ENCODE measurements around the gene DMRT2.

The DMRT2 gene

GRCh38 chr9:1050125-1050895 is at the start of gene DMRT2:
TSS of gene DMRT2 (plus strand) at chr9:1050357. CDS start at chr9:1051614, 1,257 bp downstream.
- Histone ChIP-seq H3K9me3 (ENCODE audit: control insufficient read depth in 2 of 2, low read length in 2 of 2) (peaks cover 3 to 10% of the 10 kb centered on the region in 2 donors), H3K27me3 (ENCODE audit: control insufficient read depth in 1 of 2, insufficient read depth in 2 of 2, low read length in 2 of 2) (peaks cover 80 to 93% of the 10 kb centered on the region in 2 donors), H3K27ac (ENCODE audit: low read length) (no peak within 1 kb of the TSS), H3K4me1 (ENCODE audit: control insufficient read depth, insufficient read depth, low read length) (peaks cover 48% of the 10 kb centered on the region), H3K9ac (ENCODE audit: low read length in 2 of 2) (no peak within 1 kb of the TSS), H3K4me3 (ENCODE audit: low read length in 2 of 2) (peak within 1 kb of the TSS in 1 of 2 donors; percentile 57), H3K36me3 (ENCODE audit: control insufficient read depth in 2 of 2, insufficient read depth in 2 of 2, low read length in 2 of 2) (no peaks in the 10 kb centered on the region)

- H3K36me3 ChIP-seq (ENCODE audit: control insufficient read depth in 2 of 2, insufficient read depth in 2 of 2, low read length in 2 of 2) = no peaks in the 10 kb centered on the region
- H3K4me1 ChIP-seq (ENCODE audit: control insufficient read depth, insufficient read depth, low read length) = no peaks in the 10 kb centered on the region
Measured at GRCh38 chr9:1001838-1002237, 48.3 kb upstream of the DMRT2 start.

DNA sequence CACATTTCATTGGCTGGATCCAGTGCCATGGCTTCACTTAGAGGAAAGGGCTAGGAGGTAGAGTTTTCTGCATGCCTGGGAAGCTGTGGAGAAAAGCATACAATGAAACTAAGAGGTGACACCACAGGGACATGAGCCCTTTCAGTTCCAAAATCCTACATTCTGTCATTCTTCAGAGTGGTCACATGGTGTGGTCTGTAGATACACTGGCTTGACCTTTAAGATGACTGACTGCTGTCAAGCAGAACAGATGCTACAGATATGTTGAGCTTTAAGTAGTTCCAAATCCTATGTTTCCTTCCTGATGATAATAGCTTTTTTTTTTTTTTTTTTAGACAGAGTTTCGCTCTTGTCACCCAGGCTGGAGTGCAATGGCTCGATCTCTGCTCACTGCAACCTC is 47.5 kb upstream of the DMRT2 start:
- H3K4me3 ChIP-seq (ENCODE audit: low read length in 2 of 2) = no peak overlapping the region
- H3K36me3 ChIP-seq (ENCODE audit: control insufficient read depth in 2 of 2, insufficient read depth in 2 of 2, low read length in 2 of 2) = no peaks in the 10 kb centered on the region
- no peak overlapping the region for H3K9ac ChIP-seq (ENCODE audit: low read length in 2 of 2)
- no peak overlapping the region for H3K27ac ChIP-seq (ENCODE audit: low read length)
- peaks cover 9 to 15% of the 10 kb centered on the region in 2 donors for H3K27me3 ChIP-seq (ENCODE audit: control insufficient read depth in 1 of 2, insufficient read depth in 2 of 2, low read length in 2 of 2)
- H3K4me1 ChIP-seq (ENCODE audit: control insufficient read depth, insufficient read depth, low read length) = no peaks in the 10 kb centered on the region
- H3K9me3 ChIP-seq (ENCODE audit: control insufficient read depth in 2 of 2, low read length in 2 of 2) = no peaks in the 10 kb centered on the region

More at GRCh38 chr9:1001838-1002237, 48.3 kb upstream of the DMRT2 start:
- Histone ChIP-seq H3K27me3 (ENCODE audit: control insufficient read depth in 1 of 2, insufficient read depth in 2 of 2, low read length in 2 of 2) (peaks cover 8 to 9% of the 10 kb centered on the region in 2 donors), H3K9me3 (ENCODE audit: control insufficient read depth in 2 of 2, low read length in 2 of 2) (no peaks in the 10 kb centered on the region), H3K4me3 (ENCODE audit: low read length in 2 of 2) (no peak overlapping the region), H3K9ac (ENCODE audit: low read length in 2 of 2) (no peak overlapping the region), H3K27ac (ENCODE audit: low read length) (no peak overlapping the region)

GRCh38 chr9:1005043-1005667 is 45.0 kb upstream of the DMRT2 start:
- Histone ChIP-seq H3K9ac (ENCODE audit: low read length in 2 of 2) (no peak overlapping the region), H3K9me3 (ENCODE audit: control insufficient read depth in 2 of 2, low read length in 2 of 2) (no peaks in the 10 kb centered on the region), H3K4me1 (ENCODE audit: control insufficient read depth, insufficient read depth, low read length) (no peaks in the 10 kb centered on the region), H3K4me3 (ENCODE audit: low read length in 2 of 2) (no peak overlapping the region), H3K27ac (ENCODE audit: low read length) (no peak overlapping the region), H3K27me3 (ENCODE audit: control insufficient read depth in 1 of 2, insufficient read depth in 2 of 2, low read length in 2 of 2) (peaks cover 17 to 20% of the 10 kb centered on the region in 2 donors), H3K36me3 (ENCODE audit: control insufficient read depth in 2 of 2, insufficient read depth in 2 of 2, low read length in 2 of 2) (no peaks in the 10 kb centered on the region)

GRCh38 chr9:1007312-1007711 is 42.8 kb upstream of the DMRT2 start:
- Histone ChIP-seq H3K4me1 (ENCODE audit: control insufficient read depth, insufficient read depth, low read length) (no peaks in the 10 kb centered on the region), H3K4me3 (ENCODE audit: low read length in 2 of 2) (no peak overlapping the region), H3K27me3 (ENCODE audit: control insufficient read depth in 1 of 2, insufficient read depth in 2 of 2, low read length in 2 of 2) (peaks cover 20 to 23% of the 10 kb centered on the region in 2 donors), H3K9ac (ENCODE audit: low read length in 2 of 2) (no peak overlapping the region), H3K27ac (ENCODE audit: low read length) (no peak overlapping the region), H3K9me3 (ENCODE audit: control insufficient read depth in 2 of 2, low read length in 2 of 2) (no peaks in the 10 kb centered on the region), H3K36me3 (ENCODE audit: control insufficient read depth in 2 of 2, insufficient read depth in 2 of 2, low read length in 2 of 2) (no peaks in the 10 kb centered on the region)

- no peak overlapping the region for H3K9ac ChIP-seq (ENCODE audit: low read length in 2 of 2)
- no peak overlapping the region for H3K4me3 ChIP-seq (ENCODE audit: low read length in 2 of 2)
- no peaks in the 10 kb centered on the region for H3K9me3 ChIP-seq (ENCODE audit: control insufficient read depth in 2 of 2, low read length in 2 of 2)
- peaks cover 19% of the 10 kb centered on the region in 2 donors for H3K27me3 ChIP-seq (ENCODE audit: control insufficient read depth in 1 of 2, insufficient read depth in 2 of 2, low read length in 2 of 2)
- no peaks in the 10 kb centered on the region for H3K4me1 ChIP-seq (ENCODE audit: control insufficient read depth, insufficient read depth, low read length)
- no peak overlapping the region for H3K27ac ChIP-seq (ENCODE audit: low read length)
- H3K36me3 ChIP-seq (ENCODE audit: control insufficient read depth in 2 of 2, insufficient read depth in 2 of 2, low read length in 2 of 2) = no peaks in the 10 kb centered on the region
Measured at GRCh38 chr9:1008216-1008615, 41.9 kb upstream of the DMRT2 start.

DNA sequence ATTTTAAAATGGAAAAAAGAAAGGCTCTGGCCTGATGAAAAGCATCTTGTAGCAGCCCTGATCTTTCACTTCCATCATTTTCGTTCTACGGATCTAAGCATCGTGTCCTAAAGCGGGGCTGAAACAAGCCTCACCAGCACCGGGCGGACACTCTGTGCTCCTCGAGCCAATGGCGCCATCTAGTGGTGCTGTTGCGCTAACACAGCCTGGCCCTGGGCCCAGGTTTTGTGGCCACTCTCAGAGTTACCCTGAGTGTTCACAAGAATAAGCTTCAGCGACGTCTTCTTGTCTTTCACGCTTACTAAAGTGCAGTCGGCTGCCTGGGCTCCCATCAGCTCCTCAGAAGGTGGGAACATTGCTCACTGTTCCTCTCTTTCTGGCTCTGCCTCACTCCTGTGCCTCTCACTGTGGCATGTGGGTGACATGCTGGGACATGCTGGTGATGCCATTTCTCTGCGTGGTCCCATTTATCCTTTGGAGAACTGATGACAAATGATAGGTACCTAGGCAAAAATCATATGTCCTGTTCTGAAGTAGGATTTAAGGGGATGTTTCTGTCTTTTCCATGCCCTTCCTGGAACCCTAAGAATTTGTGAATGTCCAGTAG is 41.0 kb upstream of the DMRT2 start:
- H3K36me3 ChIP-seq (ENCODE audit: control insufficient read depth in 2 of 2, insufficient read depth in 2 of 2, low read length in 2 of 2) = no peaks in the 10 kb centered on the region
- H3K9me3 ChIP-seq (ENCODE audit: control insufficient read depth in 2 of 2, low read length in 2 of 2) = no peaks in the 10 kb centered on the region
- H3K27me3 ChIP-seq (ENCODE audit: control insufficient read depth in 1 of 2, insufficient read depth in 2 of 2, low read length in 2 of 2) = peaks cover 14 to 19% of the 10 kb centered on the region in 2 donors
- H3K4me1 ChIP-seq (ENCODE audit: control insufficient read depth, insufficient read depth, low read length) = no peaks in the 10 kb centered on the region
- no peak overlapping the region for H3K4me3 ChIP-seq (ENCODE audit: low read length in 2 of 2)
- no peak overlapping the region for H3K27ac ChIP-seq (ENCODE audit: low read length)
- no peak overlapping the region for H3K9ac ChIP-seq (ENCODE audit: low read length in 2 of 2)

DNA sequence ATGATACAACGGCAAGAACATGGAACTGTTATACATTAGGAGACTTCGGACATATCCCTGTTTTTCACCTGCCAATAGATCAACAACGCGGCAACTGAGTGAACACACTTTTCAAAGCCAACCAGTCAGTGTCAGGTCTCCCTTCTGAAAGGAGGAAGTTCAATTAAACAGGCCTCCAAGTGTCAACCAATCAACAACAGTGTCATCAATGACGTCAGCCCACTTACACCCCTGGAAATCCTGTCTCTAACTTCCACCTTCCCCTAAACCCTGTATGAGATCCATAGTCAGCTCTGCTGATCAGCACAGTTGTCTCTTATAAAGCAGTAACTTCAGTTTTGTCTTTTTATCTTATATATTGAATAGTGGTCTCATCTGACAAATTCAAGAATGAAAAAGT is 37.1 kb upstream of the DMRT2 start:
- H3K4me3 ChIP-seq (ENCODE audit: low read length in 2 of 2) = no peak overlapping the region
- H3K36me3 ChIP-seq (ENCODE audit: control insufficient read depth in 2 of 2, insufficient read depth in 2 of 2, low read length in 2 of 2) = no peaks in the 10 kb centered on the region
- no peak overlapping the region for H3K9ac ChIP-seq (ENCODE audit: low read length in 2 of 2)
- H3K9me3 ChIP-seq (ENCODE audit: control insufficient read depth in 2 of 2, low read length in 2 of 2) = no peaks in the 10 kb centered on the region
- no peaks in the 10 kb centered on the region for H3K4me1 ChIP-seq (ENCODE audit: control insufficient read depth, insufficient read depth, low read length)
- H3K27ac ChIP-seq (ENCODE audit: low read length) = no peak overlapping the region
- peaks cover 5 to 14% of the 10 kb centered on the region in 2 donors for H3K27me3 ChIP-seq (ENCODE audit: control insufficient read depth in 1 of 2, insufficient read depth in 2 of 2, low read length in 2 of 2)

- peaks cover 0 to 14% of the 10 kb centered on the region in 2 donors for H3K27me3 ChIP-seq (ENCODE audit: control insufficient read depth in 1 of 2, insufficient read depth in 2 of 2, low read length in 2 of 2)
- no peak overlapping the region for H3K9ac ChIP-seq (ENCODE audit: low read length in 2 of 2)
- no peak overlapping the region for H3K27ac ChIP-seq (ENCODE audit: low read length)
- H3K36me3 ChIP-seq (ENCODE audit: control insufficient read depth in 2 of 2, insufficient read depth in 2 of 2, low read length in 2 of 2) = no peaks in the 10 kb centered on the region
- H3K4me1 ChIP-seq (ENCODE audit: control insufficient read depth, insufficient read depth, low read length) = no peaks in the 10 kb centered on the region
- H3K4me3 ChIP-seq (ENCODE audit: low read length in 2 of 2) = no peak overlapping the region
- no peaks in the 10 kb centered on the region for H3K9me3 ChIP-seq (ENCODE audit: control insufficient read depth in 2 of 2, low read length in 2 of 2)
Measured at GRCh38 chr9:1014225-1014624, 35.9 kb upstream of the DMRT2 start.

DNA sequence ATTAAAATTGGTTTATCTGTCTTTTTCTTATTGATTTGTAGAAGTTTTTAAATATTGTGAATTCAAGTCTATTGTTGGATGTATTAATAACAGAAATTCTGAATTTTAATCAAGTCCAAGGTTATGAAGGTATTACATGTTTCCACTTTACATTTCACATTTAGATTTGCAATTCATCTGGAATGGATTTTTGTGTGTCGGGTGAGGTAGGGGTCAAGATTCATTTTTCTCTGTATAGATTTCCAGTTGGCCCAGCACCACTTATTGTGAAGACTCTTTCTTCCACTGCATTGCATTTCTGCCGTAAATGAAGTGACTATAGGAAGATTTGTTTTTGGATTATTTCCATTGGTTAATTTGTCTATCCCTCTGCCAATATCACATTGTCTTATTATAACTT is 35.5 kb upstream of the DMRT2 start:
- peaks cover 0 to 11% of the 10 kb centered on the region in 2 donors for H3K27me3 ChIP-seq (ENCODE audit: control insufficient read depth in 1 of 2, insufficient read depth in 2 of 2, low read length in 2 of 2)
- H3K9me3 ChIP-seq (ENCODE audit: control insufficient read depth in 2 of 2, low read length in 2 of 2) = no peaks in the 10 kb centered on the region
- no peaks in the 10 kb centered on the region for H3K4me1 ChIP-seq (ENCODE audit: control insufficient read depth, insufficient read depth, low read length)

More for the DNA sequence above, 35.5 kb upstream of the DMRT2 start:
- Histone ChIP-seq H3K36me3 (ENCODE audit: control insufficient read depth in 2 of 2, insufficient read depth in 2 of 2, low read length in 2 of 2) (no peaks in the 10 kb centered on the region), H3K9ac (ENCODE audit: low read length in 2 of 2) (no peak overlapping the region), H3K4me3 (ENCODE audit: low read length in 2 of 2) (no peak overlapping the region), H3K27ac (ENCODE audit: low read length) (no peak overlapping the region)
